SK-N-SH treated with all-trans-retinoic acid at 6 μM for 48 hours (cell line): ENCODE data around the gene TRPM2.

Source experiments
- ARNTL ChIP-seq: fragments of 450-650 bp; formaldehyde crosslinking; IDR thresholded peaks from 2 replicates; pipeline ENCODE4 v1.5.0; 2020; ENCODE audit warnings: low read depth, mild to moderate bottlenecking, moderate library complexity, borderline replicate concordance
- BACH2 ChIP-seq: fragments of 250-450 bp; sonication (Bioruptor Pico); IDR thresholded peaks from 2 replicates; pipeline ENCODE4 v1.9.0; 2021; ENCODE audit warnings: mild to moderate bottlenecking, borderline replicate concordance
- ISL1 ChIP-seq: fragments of 250-450 bp; sonication (Bioruptor Pico); IDR thresholded peaks from 2 replicates; pipeline ENCODE4 v2.1.2; 2022; ENCODE audit warnings: mild to moderate bottlenecking, moderate library complexity
- SNAI2 ChIP-seq: fragments of 250-450 bp; sonication (Bioruptor Pico); IDR thresholded peaks from 2 replicates; pipeline ENCODE4 v1.5.0; 2020; ENCODE audit warnings: mild to moderate bottlenecking, moderate library complexity
- TF ChIP-seq, protein P1 (sequence below): fragments of 250-450 bp; sonication (Bioruptor Pico); IDR thresholded peaks from 2 replicates; pipeline ENCODE4 v1.8.0; 2020; ENCODE audit warnings: mild to moderate bottlenecking, moderate library complexity, borderline replicate concordance
- TF ChIP-seq, protein P2 (sequence below): fragments of 250-450 bp; sonication (Bioruptor Pico); IDR thresholded peaks from 2 replicates; pipeline ENCODE4 v1.5.1; 2021; ENCODE audit warnings: mild to moderate bottlenecking, moderate library complexity

- TF ChIP-seq, protein P1, sequence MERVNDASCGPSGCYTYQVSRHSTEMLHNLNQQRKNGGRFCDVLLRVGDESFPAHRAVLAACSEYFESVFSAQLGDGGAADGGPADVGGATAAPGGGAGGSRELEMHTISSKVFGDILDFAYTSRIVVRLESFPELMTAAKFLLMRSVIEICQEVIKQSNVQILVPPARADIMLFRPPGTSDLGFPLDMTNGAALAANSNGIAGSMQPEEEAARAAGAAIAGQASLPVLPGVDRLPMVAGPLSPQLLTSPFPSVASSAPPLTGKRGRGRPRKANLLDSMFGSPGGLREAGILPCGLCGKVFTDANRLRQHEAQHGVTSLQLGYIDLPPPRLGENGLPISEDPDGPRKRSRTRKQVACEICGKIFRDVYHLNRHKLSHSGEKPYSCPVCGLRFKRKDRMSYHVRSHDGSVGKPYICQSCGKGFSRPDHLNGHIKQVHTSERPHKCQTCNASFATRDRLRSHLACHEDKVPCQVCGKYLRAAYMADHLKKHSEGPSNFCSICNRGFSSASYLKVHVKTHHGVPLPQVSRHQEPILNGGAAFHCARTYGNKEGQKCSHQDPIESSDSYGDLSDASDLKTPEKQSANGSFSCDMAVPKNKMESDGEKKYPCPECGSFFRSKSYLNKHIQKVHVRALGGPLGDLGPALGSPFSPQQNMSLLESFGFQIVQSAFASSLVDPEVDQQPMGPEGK (CRISPR knock-in tag) = no peak
- TF ChIP-seq SNAI2 (CRISPR knock-in tag) (no peak), ISL1 (no peak), BACH2 (no peak), ARNTL (CRISPR knock-in tag) (no peak)
- TF ChIP-seq, protein P2, sequence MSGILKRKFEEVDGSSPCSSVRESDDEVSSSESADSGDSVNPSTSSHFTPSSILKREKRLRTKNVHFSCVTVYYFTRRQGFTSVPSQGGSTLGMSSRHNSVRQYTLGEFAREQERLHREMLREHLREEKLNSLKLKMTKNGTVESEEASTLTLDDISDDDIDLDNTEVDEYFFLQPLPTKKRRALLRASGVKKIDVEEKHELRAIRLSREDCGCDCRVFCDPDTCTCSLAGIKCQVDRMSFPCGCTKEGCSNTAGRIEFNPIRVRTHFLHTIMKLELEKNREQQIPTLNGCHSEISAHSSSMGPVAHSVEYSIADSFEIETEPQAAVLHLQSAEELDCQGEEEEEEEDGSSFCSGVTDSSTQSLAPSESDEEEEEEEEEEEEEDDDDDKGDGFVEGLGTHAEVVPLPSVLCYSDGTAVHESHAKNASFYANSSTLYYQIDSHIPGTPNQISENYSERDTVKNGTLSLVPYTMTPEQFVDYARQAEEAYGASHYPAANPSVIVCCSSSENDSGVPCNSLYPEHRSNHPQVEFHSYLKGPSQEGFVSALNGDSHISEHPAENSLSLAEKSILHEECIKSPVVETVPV (CRISPR knock-in tag) = no peak
Measured at GRCh38 chr21:44350773-44351481, 2.5 kb upstream of the TRPM2 start.
